ENCODE data around the gene KIF16B. TPM values are rescaled to one million over a fixed set of nuclear protein-coding genes. Genes with fewer than 3 reads are reported as not detected.

KIF16B gene
- total RNA-seq, 4 donors from 2014 or later: 19.9 to 40.2 (median 20.5) TPM

GRCh38 chr20:16551607-16552006, 21.6 kb downstream of the KIF16B start:
- TF ChIP-seq POLR2A (IDR thresholded peaks at IDR 0.05): no peak
- no peak for TF ChIP-seq CTCF (IDR thresholded peaks at IDR 0.05)
- no peak for TF ChIP-seq EP300 (IDR thresholded peaks at IDR 0.05)
- no peaks in the 10 kb centered on the region for H3K27me3 ChIP-seq
- no peak overlapping the region for H3K4me3 ChIP-seq
- H3K36me3 ChIP-seq: peaks cover 0 to 8% (median 0%) of the 10 kb centered on the region in 3 donors
- no peaks in the 10 kb centered on the region for H3K9me3 ChIP-seq
- H3K27ac ChIP-seq: no peak overlapping the region
- no peak for DNase-seq (ENCODE audit: low spot score in 2 of 2)
- H3K4me1 ChIP-seq: peaks cover 0 to 27% (median 3%) of the 10 kb centered on the region in 4 donors
- 86 to 90% methylated on average over 5 of the region's 5 CpGs for WGBS, 2 donors

GRCh38 chr20:16548068-16548672, 25.1 kb downstream of the KIF16B start:
- no peaks in the 10 kb centered on the region for H3K27me3 ChIP-seq
- no peak for DNase-seq (ENCODE audit: low spot score in 2 of 2)
- no peak overlapping the region for H3K27ac ChIP-seq
- H3K9me3 ChIP-seq: no peaks in the 10 kb centered on the region
- 83 to 84% methylated on average over 12 of the region's 12 CpGs for WGBS, 2 donors
- H3K36me3 ChIP-seq: peaks cover 0 to 8% (median 0%) of the 10 kb centered on the region in 3 donors
- peaks cover 0 to 6% (median 0%) of the 10 kb centered on the region in 4 donors for H3K4me1 ChIP-seq
- no peak for TF ChIP-seq POLR2A (IDR thresholded peaks at IDR 0.05)
- TF ChIP-seq EP300 (IDR thresholded peaks at IDR 0.05): no peak
- no peak overlapping the region for H3K4me3 ChIP-seq

GRCh38 chr20:16544949-16545348, 28.3 kb downstream of the KIF16B start:
- H3K27me3 ChIP-seq: no peaks in the 10 kb centered on the region
- H3K9me3 ChIP-seq: no peaks in the 10 kb centered on the region
- no peak for DNase-seq (ENCODE audit: low spot score in 2 of 2)
- peaks cover 0 to 26% (median 11%) of the 10 kb centered on the region in 4 donors for H3K4me1 ChIP-seq
- no peak overlapping the region for H3K4me3 ChIP-seq
- no peaks in the 10 kb centered on the region for H3K36me3 ChIP-seq
- TF ChIP-seq POLR2A (IDR thresholded peaks at IDR 0.05) (no peak), EP300 (IDR thresholded peaks at IDR 0.05) (no peak), CTCF (IDR thresholded peaks at IDR 0.05) (no peak)
- 84 to 90% methylated on average over 4 of the region's 4 CpGs for WGBS, 2 donors
- H3K27ac ChIP-seq: no peak overlapping the region

- Histone ChIP-seq H3K4me3 (no peak overlapping the region), H3K36me3 (no peaks in the 10 kb centered on the region), H3K9me3 (no peaks in the 10 kb centered on the region), H3K27me3 (no peaks in the 10 kb centered on the region), H3K27ac (no peak overlapping the region), H3K4me1 (peaks cover 0 to 38% (median 15%) of the 10 kb centered on the region in 4 donors)
- DNase-seq (ENCODE audit: low spot score in 2 of 2): no peak
- WGBS, 2 donors: 86 to 92% methylated on average over 4 of the region's 4 CpGs
- no peak for TF ChIP-seq CTCF (IDR thresholded peaks at IDR 0.05)
- no peak for TF ChIP-seq POLR2A (IDR thresholded peaks at IDR 0.05)
- no peak for TF ChIP-seq EP300 (IDR thresholded peaks at IDR 0.05)
These were observed 30.8 kb downstream of the KIF16B start for GRCh38 chr20:16542477-16542876.

- Histone ChIP-seq H3K36me3 (no peaks in the 10 kb centered on the region), H3K9me3 (no peaks in the 10 kb centered on the region), H3K4me3 (no peak overlapping the region), H3K4me1 (peaks cover 0 to 38% (median 15%) of the 10 kb centered on the region in 4 donors), H3K27ac (peak overlapping the region in 2 of 4 donors; percentile 53 to 65), H3K27me3 (no peaks in the 10 kb centered on the region)
- no peak for TF ChIP-seq POLR2A (IDR thresholded peaks at IDR 0.05)
- 65 to 73% methylated on average over 3 of the region's 3 CpGs for WGBS, 2 donors
- no peak for DNase-seq (ENCODE audit: low spot score in 2 of 2)
These were observed 31.4 kb downstream of the KIF16B start for GRCh38 chr20:16541878-16542277.

GRCh38 chr20:16541226-16541625, 32.0 kb downstream of the KIF16B start:
- H3K36me3 ChIP-seq: no peaks in the 10 kb centered on the region
- no peak for TF ChIP-seq EP300 (IDR thresholded peaks at IDR 0.05)
- TF ChIP-seq POLR2A (IDR thresholded peaks at IDR 0.05): no peak
- TF ChIP-seq CTCF (IDR thresholded peaks at IDR 0.05): no peak
- no peaks in the 10 kb centered on the region for H3K9me3 ChIP-seq
- 32 to 38% methylated on average over 6 of the region's 6 CpGs for WGBS, 2 donors
- H3K27me3 ChIP-seq: no peaks in the 10 kb centered on the region
- peaks cover 0 to 38% (median 15%) of the 10 kb centered on the region in 4 donors for H3K4me1 ChIP-seq
- H3K4me3 ChIP-seq: no peak overlapping the region
- peak overlapping the region in 2 of 4 donors; percentile 53 to 65 for H3K27ac ChIP-seq
- DNase-seq (ENCODE audit: low spot score in 2 of 2): no peak
